ENCODE measurements around the gene SORD.
A peak's percentile ranks its signal among the peaks of the same experiment; 100 is the strongest.

- TF ChIP-seq CTCF (IDR thresholded peaks at IDR 0.05) (peak; percentile 25), EZH2 (IDR thresholded peaks at IDR 0.05) (no peak)
These were observed 87.3 kb downstream of the SORD start for GRCh38 chr15:45110256-45110820.
